HG03064 (cell line): ENCODE data around the gene NOTCH1.

Experiments used
- ATAC-seq: cut with Tn5 transposase; IDR thresholded peaks from one replicate; pipeline ENCODE4 v1.9.1; 2021; ENCODE audit warnings: low read depth; ENCODE audit not compliant: unreplicated experiment

Gene NOTCH1

DNA sequence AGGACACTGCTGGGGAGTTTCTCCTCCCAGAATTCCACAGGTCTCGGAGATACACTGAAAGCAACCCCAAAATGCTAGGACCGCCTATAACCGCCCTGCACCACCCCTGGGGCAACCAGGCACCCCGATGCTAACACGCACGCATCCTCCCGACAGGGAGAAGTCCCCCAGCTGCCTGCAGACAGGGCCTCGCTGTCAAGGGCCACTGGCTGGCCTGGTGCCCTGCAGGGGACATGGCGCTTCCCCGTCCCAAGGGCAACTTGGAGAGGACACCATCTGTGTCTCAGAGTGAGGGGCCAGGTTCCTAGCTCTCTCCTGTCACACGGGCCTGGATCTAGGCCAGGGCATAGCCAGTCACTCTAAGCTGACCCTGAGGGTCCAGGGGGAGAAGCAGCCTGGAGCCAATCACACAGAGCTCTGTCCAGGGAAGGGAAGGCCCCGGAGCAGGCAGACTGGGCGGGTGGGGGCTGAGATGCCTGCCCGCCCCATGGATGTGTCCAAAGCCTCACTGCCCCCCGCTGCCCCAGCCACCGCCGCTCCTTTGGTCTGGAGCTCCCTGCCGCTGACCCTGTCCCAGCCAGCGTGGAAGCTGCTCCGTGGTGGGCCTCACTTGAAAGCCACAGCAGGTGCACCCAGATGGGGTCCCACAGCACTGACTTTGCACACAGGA lies 9.7 kb downstream of the NOTCH1 start:
- ATAC-seq = no peak

DNA sequence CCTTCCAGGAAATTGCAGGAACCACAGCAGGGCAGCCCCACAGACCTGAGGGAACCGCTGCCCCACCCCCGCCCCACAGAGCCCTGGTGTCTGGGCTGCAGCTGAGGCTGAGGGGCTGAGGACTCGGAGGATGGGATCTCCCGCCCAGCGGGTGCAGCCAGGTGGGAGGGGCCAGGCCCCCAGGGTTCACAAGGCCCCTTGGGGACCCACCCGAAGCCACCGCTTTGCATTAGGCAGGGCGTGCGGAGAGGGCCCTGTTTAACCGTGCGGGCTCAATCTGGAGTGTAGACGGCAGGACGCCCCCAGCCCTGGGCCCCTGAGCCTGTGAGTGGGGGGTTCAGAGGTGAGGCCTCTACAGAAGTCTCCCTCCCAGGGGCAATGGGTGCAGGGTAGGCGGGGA lies 10.8 kb downstream of the NOTCH1 start:
- no peak for ATAC-seq

DNA sequence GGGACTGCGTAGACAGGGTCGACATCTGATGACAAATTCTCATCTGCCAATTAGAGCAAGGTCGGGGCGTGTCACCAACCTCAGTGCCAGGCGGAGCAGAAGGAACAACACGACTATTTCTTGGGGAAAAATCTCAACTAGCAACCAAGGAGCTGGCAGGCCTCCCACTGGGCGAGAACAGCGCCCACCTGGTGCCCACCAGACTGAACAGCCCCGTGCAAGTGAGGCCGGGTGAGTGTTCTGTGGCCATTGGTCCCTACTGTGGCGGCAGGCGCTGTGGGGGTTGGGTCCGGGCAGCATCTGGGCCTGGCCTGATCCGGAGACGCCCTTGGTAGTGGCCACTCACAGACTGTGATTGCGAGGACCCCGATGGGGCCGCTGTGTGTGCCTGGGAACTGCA lies 11.5 kb downstream of the NOTCH1 start:
- no peak for ATAC-seq

DNA sequence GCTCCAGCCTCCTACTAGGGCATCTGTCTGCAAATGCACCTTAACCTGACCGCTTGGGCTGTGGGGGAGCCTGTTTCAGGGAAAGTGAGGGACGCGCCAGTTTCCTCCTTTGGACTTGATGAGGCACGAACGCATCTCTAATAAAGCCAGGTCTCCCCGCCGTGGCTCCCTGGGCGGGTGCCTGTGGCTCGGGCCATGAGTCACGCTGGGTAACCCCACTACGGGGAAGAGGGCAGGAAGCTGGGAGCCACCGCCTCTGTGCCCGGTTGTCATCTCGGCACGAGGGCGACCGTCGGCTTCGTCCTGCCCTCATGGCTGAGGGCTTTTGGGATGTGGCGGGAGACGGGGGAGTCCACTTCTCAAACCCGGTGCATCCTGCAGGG lies 12.1 kb downstream of the NOTCH1 start:
- ATAC-seq = no peak

DNA sequence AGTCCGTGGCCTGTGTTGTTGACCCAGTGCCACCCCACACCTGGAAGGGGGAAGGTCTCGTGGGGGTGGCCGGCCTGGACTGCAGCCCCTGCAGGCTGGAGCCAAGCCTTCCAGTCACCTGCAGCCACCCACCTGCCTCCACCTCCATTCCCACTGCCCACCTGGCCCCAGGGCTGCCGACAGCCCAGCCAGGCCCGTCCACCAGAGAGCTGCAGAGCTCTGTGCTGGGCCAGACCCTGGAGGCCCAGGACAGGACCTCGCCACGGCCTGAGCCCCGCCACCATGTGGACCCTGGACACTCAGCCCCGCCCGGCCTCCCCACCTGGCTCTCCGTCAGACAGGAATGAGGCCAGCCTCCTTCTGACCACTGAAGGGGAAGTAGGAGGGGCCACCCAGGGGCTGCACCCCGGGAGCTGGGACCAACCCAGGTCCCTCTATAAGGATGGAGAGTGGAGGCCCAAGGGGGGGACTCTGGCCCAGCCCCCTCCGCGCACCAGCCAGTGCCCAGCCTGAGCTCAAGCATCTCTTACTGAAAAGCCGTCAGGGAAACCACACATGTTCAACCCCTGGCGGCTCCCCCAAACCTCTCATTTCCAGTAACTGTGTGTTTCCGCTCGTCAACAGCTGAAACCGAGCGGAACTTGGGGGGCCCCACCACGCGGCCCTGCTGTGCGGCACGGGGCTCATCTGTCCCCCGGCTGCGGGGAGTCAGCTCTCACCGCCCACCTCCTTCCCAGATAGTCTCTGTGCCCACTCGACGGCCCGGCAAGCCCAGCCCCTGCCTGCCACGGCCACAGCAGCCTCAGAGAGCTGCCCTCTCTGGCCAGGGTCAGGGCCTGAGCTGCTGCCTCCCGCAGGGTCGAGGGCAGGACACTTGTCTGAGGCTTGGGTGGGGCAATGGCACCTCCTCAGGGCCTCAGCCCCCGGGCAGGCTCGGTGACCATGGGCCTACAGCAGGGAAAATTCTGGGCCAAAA lies 12.8 kb downstream of the NOTCH1 start:
- ATAC-seq = no peak

DNA sequence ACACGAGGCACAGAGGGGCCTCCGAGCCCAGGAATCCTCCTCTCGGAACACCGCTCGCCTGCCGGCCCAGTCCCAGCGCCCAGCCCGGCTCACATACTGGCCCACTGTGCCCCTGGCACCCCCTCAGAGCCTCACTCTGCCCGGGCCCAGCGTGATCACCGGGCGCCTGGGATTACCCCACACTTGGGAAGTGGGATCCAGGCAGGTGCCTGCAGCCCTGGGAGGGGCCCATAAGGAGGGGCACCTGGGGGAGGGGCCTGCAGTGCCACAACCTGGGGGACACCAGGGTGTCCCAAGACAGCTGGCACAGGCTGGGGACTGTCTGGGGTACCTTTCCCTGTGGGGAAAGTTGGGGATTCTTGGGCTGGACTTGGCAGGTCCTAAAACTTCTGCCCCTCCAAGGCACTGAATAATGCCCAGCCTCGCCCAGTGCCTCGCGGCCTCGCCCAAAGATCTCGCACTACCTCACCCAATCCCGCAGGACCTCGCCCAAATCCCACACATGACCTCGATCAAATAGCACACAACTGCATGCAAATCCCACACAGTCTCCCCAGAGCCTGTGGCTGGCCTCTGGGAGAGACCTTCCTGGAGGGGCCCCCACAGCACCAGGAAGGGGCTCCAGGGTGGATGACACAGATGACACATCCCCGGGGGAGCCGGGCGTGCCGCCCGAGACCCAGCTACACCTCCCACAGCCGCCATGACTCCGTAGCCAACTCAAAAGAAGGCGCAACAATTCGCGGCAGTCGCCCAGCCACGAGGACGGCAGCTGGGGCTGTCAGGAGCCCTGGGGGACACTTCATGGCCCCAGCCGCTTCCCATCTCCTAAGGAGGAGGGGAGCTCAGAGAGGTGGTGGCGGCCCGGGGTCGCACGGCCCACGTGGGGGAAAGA lies 13.7 kb downstream of the NOTCH1 start:
- ATAC-seq = no peak

DNA sequence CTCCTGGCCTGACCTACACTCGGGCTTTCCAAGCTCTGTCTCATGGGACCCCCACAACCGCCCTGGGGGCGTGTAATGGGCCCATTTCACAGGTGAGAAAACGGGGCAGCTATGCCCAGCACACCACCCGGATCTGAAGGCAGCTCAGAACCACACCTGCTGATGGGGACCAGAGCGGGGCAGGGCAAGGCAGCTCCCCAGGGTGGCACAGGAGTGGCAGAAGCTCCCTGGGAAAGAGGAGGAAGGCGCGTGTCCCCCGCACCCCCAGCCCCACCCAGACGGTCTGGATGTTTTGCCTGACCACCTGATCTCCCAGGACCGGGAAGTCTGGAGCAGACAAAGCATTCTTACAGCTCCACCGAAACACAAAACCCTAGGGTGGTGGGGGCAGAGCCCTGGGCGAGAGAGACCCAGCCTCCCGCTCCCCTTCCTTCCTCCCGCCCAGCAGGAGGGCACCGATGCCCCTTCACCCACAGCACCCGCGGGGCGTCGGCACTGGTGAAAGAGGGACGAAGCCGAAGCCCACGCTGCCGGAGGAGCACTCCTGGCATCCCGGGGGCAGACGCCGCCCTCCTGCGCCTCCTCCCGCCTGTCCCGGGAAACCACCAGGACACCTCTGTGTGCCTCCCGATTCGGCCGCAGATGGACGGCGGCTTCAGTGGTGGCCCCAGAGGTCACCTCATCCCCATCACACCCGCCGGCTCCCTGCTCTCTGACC lies 14.5 kb downstream of the NOTCH1 start:
- no peak for ATAC-seq

DNA sequence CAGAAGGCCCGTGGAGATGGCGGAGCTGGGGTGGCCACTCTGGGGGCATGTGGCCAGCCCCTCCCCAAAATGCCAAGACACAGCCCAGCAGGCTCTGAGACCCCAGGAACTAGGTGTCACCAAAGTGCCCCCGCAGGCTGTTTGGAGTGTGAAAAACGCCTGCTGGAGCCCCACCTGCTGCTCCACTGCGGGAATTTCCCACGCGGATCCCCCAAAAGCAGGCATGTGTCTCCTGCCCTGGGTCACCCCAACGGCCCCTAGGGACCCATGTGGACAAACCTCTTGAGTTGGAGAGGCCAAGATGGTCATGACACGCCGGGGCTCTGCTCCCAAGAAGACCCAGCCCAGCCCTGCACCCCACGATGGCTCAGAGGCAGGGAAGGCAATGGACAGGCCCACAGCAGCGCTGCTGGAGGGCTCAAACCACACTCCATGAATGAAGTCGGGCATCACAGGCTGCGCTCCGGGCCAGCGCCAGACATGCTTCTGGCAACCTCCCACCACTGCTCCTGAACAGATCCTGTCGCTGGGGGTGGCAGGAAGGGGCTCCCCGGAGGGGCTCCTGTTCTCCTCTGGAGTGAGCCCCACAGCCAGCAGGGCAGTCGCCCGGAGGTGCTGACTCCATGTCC lies 15.3 kb downstream of the NOTCH1 start:
- ATAC-seq = no peak

DNA sequence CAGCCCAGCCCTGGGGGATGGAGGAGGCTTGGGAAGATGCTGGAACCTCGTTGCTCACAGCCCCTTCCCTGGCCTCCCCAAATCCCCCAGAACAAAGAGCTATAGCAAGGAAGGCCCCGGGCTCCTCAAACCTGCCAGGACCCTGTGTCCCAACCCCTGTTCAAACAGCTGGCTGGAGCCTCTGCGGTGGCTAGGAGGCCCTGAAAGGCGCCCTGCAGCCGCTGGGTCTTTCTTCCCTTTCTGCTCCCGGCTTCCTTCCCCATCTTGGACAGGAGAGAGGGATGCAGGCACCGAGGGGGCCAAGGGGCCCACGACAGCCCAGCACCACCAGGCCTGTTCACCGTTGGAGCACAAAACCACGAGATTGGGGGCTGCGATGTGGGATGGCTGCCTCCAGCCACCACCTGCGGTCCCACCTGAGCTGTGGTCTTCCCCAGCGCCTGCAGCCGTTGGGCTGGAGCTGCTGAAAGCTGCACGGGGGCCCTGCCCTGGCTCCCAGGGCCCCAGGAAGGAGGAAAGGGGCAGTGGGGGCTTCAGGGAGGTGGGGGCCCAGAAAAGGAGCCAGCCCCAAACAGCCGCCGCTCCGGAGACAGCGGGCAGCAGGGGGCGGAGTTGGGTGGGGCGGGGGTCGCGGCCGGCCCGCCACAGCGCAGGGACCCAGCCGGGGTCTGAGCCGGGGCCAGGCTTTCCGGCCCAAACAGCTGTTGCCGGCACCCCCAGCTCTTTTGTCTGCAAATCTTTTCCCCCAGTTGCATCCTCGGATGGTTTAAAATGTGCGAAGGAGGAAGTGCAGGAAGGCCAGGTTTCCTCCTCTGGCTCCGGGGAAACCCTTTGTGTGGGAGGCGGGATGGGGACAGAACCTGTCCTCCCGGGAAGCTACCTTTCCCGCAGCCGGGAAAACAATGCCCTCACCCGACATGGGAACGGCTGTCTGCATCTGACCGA lies 16.1 kb downstream of the NOTCH1 start:
- no peak for ATAC-seq

DNA sequence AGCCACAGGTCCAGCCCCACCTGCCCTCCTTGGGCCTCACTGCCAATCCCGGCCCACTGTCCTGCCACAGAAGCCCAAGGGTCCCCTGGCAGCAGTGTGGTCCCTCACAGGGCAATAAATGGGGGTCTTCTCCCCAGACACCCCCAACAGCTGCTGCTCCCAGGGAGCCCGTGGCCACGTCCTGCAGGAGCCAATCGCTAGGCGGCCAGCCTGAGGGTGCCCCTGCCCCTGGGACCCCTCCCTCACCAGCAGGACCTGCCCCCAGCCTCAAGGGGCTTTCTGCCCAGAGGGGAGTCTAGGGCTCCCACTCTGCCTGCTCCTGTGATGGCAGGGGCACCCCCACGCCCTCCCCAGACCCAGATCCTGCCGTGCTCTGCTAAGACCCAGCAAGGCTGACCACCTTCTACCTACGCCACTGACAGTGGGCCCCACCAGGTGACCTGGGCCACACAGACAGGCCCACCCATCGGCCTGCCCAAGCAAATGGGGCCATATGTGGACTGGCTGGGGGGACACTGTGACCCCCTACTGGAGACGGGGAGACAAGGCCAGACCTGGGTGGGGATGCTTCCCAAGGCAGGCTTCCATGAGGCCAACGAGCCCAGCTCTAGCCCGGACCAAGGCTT lies 17.0 kb downstream of the NOTCH1 start:
- ATAC-seq = no peak

DNA sequence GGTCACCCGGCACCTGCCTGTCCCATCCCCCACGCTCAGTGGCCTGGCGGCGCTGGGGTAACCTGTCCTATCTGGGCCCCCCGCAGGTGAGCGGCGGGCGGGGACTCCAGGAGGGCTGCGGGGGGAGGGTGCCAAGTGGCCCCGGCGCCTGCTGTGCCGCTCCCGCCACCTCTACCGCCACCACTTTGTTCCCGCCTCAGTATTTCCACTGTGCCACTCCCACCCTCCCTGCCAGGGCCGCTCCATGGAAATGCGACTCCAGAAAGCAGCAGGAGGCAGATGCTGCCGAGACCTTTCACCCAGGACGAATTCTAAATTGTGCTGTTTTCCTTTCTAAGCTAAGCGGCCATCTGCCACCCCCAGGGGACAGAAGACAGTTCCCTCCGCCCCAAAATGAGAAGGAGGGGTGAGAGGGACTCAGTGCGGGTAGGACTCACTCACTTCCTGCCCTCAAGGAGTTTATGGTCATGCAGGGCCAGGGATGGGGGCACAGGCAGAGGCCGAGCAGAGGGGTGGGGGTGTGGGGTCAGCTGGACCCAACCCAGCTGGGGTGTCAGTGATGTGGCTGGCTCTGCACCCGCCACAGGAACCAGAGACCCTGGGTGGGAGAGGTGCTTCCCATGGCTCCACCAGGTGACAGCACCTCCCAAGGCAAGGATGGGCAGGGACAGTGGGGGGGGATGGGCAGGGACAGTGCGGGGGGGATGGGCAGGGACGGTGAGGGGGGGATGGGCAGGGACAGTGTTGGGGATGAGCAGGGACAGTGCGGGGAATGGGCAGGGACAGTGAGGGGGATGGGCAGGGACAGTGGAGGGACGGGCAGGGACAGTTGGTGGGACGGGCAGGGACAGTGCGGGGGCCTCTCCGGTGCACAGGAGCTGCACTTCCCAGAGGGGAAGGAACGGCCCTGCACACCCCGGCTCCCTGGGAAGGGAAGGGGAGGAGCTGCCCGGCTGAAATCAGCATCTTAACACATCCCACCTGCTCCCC lies 17.8 kb downstream of the NOTCH1 start:
- no peak for ATAC-seq

DNA sequence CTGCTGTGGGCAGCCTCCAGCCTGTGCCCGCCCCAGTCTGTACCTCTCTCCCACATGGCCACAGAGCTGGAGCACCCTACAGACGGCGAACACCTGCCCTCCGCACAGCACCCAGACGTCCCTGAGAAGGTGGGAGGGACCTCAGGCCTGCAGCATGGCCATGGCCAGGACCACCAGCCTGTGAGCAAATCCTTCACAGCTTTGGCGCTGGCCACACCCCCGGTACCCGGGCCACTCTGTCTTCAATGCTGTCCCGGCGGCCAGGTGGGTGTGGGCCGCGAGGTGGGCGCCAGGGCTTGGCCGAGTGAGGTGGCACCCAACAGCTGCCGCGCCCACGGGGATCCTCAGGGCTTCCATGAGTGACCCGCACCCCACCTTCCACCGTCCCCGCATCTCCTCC lies 18.7 kb downstream of the NOTCH1 start:
- ATAC-seq = no peak

DNA sequence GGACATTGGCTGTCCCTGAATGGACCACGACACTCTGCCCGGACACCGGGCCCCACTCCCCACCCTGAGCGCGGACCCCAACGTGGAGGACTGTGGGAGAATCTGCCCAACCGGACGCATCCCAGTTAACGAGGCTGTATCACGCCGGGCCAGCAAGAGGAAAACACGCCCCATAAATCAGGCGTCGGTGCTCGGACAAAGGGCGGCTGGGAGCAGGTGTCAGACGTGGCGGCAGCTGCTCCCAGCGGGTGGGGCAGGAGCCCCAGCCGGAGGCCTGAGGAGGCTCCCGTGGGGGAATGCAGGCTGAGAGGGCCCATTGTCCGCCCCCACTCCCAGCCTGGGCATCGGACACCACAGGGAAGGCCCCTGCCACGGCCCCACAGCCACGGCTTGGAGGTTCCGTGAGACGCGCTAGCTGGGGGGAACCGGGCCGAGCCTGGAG lies 19.2 kb downstream of the NOTCH1 start:
- ATAC-seq = no peak

DNA sequence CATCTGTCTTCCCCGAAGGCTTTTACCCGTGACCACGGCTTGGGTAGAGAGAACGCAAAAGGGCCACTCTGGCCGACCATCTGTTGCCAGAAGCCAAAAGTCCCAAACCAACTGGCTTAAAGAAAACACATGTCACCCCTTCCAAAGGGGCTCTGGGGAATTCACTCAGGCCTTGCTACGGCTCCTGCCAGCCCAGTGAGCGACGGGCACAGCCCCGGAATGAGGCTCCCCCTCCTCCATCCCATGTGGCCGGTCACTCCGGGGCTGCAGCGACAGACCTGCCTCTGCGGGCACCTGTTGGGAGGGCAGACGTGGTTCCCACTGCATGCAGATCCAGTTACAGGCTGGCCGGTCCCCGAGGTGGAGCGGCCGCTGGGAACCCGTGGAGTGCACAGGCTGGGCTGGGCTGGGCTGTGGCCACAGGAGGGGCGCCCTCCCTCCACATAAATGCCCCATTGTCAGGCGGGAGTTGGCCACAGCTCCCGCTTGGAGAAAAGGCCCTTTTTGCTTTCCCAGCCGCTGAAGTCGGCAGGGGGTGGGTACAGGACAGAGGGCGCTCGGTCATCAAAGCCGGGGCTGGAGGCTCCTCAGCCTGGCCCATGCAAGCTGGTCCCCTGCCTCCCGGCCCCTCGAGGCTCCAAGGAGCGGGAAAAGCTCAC lies 19.9 kb downstream of the NOTCH1 start:
- no peak for ATAC-seq

DNA sequence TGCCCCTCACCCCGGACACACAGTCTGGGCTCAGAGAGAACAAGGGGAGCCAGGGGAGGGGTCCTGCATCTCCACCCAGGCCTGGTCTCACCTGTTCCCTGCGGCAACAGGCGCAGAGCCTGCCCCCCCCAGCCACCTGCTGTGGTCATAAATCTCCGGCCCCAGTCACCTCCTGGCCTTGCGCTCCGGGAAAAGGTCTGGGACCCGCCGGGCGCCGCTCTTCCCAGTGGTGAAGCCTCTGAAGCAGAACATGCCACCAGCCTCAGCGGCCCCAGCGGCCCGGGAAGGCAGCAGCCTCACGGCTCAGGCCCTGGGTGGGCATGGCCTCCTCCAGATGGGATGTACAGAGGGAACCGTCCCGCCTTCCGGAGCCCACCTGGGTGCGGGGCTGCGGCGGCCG lies 20.6 kb downstream of the NOTCH1 start:
- no peak for ATAC-seq
